Prostate gland (tissue), 2 donors: ENCODE measurements around the gene RBBP8.

ENCODE experiments used
- POLR2A ChIP-seq: fragments of 450-650 bp; IDR thresholded peaks from one replicate; pipeline ENCODE4 v1.6.1; 2016; ENCODE audit warnings: antibody characterized with exemption, mild to moderate bottlenecking
- POLR2AphosphoS5 ChIP-seq: sonication (generic); formaldehyde crosslinking; IDR thresholded peaks from one replicate; pipeline ENCODE4 v1.6.1; 2017; ENCODE audit warnings: antibody characterized with exemption
- TF ChIP-seq, protein P1 (sequence below), 4 experiments: fragments of 200-600 bp in 2 of 4; fragments of 450-650 bp in 2 of 4; sonication (generic) in 2 of 4; IDR thresholded peaks; 1 replicate in 3 of 4; 2 replicates in 1 of 4; pipeline ENCODE4 v1.5.1; 2016 to 2019; ENCODE audit warnings: antibody characterized with exemption in 4 of 4, mild to moderate bottlenecking in 2 of 4, moderate library complexity in 2 of 4

GRCh38 chr18:23003289-23003688 lies 70.2 kb downstream of the RBBP8 start:
- TF ChIP-seq, protein P1, sequence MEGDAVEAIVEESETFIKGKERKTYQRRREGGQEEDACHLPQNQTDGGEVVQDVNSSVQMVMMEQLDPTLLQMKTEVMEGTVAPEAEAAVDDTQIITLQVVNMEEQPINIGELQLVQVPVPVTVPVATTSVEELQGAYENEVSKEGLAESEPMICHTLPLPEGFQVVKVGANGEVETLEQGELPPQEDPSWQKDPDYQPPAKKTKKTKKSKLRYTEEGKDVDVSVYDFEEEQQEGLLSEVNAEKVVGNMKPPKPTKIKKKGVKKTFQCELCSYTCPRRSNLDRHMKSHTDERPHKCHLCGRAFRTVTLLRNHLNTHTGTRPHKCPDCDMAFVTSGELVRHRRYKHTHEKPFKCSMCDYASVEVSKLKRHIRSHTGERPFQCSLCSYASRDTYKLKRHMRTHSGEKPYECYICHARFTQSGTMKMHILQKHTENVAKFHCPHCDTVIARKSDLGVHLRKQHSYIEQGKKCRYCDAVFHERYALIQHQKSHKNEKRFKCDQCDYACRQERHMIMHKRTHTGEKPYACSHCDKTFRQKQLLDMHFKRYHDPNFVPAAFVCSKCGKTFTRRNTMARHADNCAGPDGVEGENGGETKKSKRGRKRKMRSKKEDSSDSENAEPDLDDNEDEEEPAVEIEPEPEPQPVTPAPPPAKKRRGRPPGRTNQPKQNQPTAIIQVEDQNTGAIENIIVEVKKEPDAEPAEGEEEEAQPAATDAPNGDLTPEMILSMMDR (IDR thresholded peaks at IDR 0.05), result no peak
- TF ChIP-seq POLR2A (no peak), POLR2AphosphoS5 (no peak)
